KOPT-K1 (cell line): Measurements from ENCODE around the gene ITGA1.
A peak's percentile ranks its signal among the peaks of the same experiment; 100 is the strongest.

ENCODE experiments used
- H3K27ac ChIP-seq: fragments of 200-600 bp; sonication (generic); 2 replicates; pipeline ENCODE4 v1.5.1; 2016; ENCODE audit warnings: antibody characterized with exemption, mild to moderate bottlenecking, low read depth, low read length; ENCODE audit not compliant: poor library complexity, severe bottlenecking
- H3K36me3 ChIP-seq: fragments of 200-600 bp; sonication (generic); 2 replicates; pipeline ENCODE4 v1.5.1; 2017; ENCODE audit warnings: antibody characterized with exemption, mild to moderate bottlenecking, low read length, moderate library complexity; ENCODE audit not compliant: insufficient read depth
- H3K9me3 ChIP-seq: fragments of 200-600 bp; sonication (generic); 2 replicates; pipeline ENCODE4 v1.5.1; 2017; ENCODE audit warnings: antibody characterized with exemption, low read length, mild to moderate bottlenecking; ENCODE audit not compliant: insufficient read depth, poor library complexity, severe bottlenecking

The ITGA1 gene

GRCh38 chr5:52924456-52924855, 136.7 kb downstream of the ITGA1 start:
- H3K36me3 ChIP-seq = peaks cover 41% of the 10 kb centered on the region
- no peaks in the 10 kb centered on the region for H3K9me3 ChIP-seq
- peak overlapping the region; percentile 34 for H3K27ac ChIP-seq

DNA sequence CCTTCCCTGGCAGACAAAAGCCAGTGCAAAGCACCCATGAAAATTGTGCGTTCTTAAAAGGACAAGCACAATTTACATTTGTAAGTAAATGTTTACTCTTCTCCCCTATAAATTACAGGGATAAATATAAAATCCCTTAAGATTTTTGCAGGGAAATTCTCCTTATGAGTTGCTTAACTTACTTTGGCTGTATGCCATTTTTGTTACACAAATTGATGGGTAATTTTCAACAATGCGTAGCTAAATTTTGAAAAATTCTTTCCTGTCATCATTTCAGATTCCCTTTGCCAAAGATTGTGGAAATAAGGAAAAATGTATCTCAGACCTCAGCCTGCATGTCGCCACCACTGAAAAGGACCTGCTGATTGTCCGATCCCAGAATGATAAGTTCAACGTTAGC, 137.3 kb downstream of the ITGA1 start:
- no peak overlapping the region for H3K27ac ChIP-seq
- H3K36me3 ChIP-seq = peaks cover 41% of the 10 kb centered on the region
- H3K9me3 ChIP-seq = no peaks in the 10 kb centered on the region

GRCh38 chr5:52928689-52929088, 141.0 kb downstream of the ITGA1 start:
- H3K36me3 ChIP-seq = peaks cover 34% of the 10 kb centered on the region
- H3K9me3 ChIP-seq = no peaks in the 10 kb centered on the region
- H3K27ac ChIP-seq = no peak overlapping the region

GRCh38 chr5:52938226-52938625, 150.5 kb downstream of the ITGA1 start:
- Histone ChIP-seq H3K9me3 (no peaks in the 10 kb centered on the region), H3K27ac (no peak overlapping the region)

DNA sequence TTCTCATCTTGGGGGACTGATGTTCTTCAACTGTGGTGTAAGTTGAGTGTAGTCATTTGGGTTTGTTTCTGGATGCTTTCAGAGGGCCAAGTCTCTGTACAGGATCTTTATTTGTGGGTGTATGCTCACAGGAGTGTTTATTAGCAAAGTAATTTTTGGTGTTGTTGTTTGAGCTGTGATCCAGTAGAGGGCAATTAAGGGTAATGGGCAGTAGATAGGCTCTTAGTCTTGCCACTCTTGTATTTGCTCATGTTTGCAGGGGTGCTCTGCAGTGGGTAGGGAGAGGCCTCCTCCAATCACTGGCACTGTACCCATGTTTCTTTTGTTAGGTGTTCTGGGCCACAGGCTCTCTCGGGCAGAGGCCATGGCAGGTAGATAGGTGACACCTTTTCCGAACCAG, 155.6 kb downstream of the ITGA1 start:
- H3K27ac ChIP-seq = no peak overlapping the region
- peaks cover 26% of the 10 kb centered on the region for H3K36me3 ChIP-seq
- H3K9me3 ChIP-seq = no peaks in the 10 kb centered on the region

More at GRCh38 chr5:52938226-52938625, 150.5 kb downstream of the ITGA1 start:
- peaks cover 28% of the 10 kb centered on the region for H3K36me3 ChIP-seq

DNA sequence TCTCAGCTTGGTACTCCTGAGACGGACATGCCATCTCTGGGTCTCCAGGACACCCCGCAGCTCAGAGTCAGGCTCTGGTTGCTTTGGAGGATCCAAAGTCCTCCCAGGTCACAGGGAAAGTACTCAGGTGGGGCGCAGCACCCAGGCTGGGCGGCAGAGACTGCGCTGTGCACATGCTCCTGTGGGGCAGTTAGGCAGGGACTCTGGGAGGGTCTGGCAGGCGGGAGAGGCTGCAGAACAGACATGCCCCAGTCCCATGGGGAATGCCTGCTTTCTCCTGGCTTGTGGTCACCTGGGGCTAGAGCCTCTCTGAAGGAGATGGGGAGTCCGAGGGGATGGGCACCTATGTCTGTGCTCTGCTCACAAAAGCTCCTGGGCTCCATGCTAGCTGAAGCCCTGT, 156.1 kb downstream of the ITGA1 start:
- Histone ChIP-seq H3K27ac (no peak overlapping the region), H3K36me3 (peaks cover 26% of the 10 kb centered on the region), H3K9me3 (no peaks in the 10 kb centered on the region)

DNA sequence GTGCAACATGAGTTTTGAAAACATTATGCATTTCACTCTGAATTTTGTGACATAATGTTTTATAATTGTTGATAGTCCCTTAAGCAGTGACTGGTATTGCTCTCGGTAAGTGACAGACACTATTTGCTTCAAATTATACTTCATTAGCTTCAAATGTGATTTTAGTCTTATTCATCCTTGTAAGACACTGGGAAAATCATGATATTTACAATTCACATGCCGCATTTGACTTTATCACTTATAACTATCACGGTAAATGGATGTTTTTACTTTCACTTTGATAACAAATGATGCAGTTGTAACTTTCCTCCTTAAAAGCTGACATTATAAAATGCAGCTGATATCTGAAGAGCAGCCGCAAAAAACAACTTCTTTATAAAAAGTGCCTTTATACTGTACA, 157.3 kb downstream of the ITGA1 start:
- Histone ChIP-seq H3K27ac (peak overlapping the region; percentile 42), H3K36me3 (peaks cover 24% of the 10 kb centered on the region; the same call in 1 of the 2 replicates), H3K9me3 (no peaks in the 10 kb centered on the region)

DNA sequence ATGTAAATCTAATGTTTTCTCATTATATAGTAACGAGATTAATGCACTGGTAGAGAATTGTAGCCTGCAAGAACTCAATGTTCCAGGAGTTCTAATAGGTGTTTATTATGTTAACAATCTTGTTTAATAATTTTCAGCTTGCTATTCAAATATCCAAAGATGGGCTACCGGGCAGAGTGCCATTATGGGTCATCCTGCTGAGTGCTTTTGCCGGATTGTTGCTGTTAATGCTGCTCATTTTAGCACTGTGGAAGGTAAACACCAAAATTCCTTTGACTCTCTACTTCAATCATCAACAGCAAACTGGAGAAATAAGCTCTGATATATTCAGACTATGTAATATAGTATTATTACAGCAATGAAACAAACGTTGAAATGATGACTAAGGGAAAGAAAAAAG, 159.5 kb downstream of the ITGA1 start:
- Histone ChIP-seq H3K27ac (no peak overlapping the region), H3K9me3 (no peaks in the 10 kb centered on the region), H3K36me3 (peaks cover 18% of the 10 kb centered on the region; the same call in 1 of the 2 replicates)

GRCh38 chr5:52947851-52948250, 160.1 kb downstream of the ITGA1 start:
- Histone ChIP-seq H3K9me3 (no peaks in the 10 kb centered on the region), H3K27ac (no peak overlapping the region), H3K36me3 (peaks cover 18% of the 10 kb centered on the region; the same call in 1 of the 2 replicates)

DNA sequence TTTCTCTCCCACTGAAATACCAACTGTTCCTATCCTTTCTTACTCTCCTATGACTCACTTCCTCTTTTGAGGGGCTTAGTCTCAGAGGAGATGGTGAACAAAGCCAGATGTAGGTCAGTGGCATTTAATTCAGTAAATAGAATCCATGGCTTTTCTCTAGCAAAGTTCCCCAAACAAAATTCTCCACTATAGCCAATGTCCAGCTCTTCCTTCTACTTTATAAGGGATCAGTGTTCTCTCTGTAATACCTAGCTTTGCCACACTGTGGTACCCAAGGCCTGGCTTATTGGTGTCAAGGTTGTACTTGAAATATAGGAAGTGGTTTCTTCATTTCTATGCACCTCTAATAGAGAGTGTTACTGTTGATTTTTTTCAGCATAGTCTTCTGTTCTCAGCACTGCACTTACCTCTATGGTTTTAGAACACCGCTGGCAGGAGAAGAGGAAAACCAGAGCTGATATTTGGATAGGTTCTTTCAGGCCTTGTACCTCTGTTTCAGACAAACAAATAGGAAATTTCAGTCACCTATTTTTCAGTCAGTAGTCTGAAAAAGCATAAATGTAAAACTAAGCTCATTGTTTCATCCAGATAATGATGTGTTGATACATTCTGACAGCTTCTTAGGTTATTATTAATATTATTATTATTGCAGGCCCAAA, 160.8 kb downstream of the ITGA1 start:
- no peak overlapping the region for H3K27ac ChIP-seq
- H3K9me3 ChIP-seq = no peaks in the 10 kb centered on the region
- H3K36me3 ChIP-seq = peaks cover 12% of the 10 kb centered on the region; the same call in 1 of the 2 replicates

GRCh38 chr5:52950686-52951085, 163.0 kb downstream of the ITGA1 start:
- Histone ChIP-seq H3K36me3 (peaks cover 11% of the 10 kb centered on the region; the same call in 1 of the 2 replicates), H3K27ac (no peak overlapping the region), H3K9me3 (no peaks in the 10 kb centered on the region)

DNA sequence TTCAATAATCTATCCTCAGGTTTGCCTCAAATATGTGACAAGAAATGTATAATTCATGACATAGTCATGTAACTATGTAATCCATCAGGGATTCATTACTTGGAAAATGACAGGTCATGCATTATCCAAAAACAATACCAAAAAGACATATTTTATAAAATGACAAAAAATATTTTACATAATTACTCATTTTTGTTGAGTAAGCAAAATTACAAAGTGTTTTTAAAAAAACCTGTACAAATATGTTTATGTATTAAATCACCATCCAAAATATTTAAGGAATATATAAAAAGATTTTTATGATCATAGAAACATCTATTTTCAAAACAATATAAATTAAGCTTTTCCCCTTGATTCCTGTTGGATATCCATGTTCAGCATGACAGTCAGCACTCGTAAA, 164.8 kb downstream of the ITGA1 start:
- no peak overlapping the region for H3K27ac ChIP-seq
- H3K36me3 ChIP-seq = peaks cover 11% of the 10 kb centered on the region; the same call in 1 of the 2 replicates
- no peaks in the 10 kb centered on the region for H3K9me3 ChIP-seq

- no peak overlapping the region for H3K27ac ChIP-seq
- no peaks in the 10 kb centered on the region for H3K36me3 ChIP-seq
Observed at GRCh38 chr5:52956014-52956413, 168.3 kb downstream of the ITGA1 start.

GRCh38 chr5:52956915-52957747, 169.4 kb downstream of the ITGA1 start:
- Histone ChIP-seq H3K36me3 (no peaks in the 10 kb centered on the region), H3K9me3 (no peaks in the 10 kb centered on the region), H3K27ac (no peak overlapping the region)

More at GRCh38 chr5:52956014-52956413, 168.3 kb downstream of the ITGA1 start:
- no peaks in the 10 kb centered on the region for H3K9me3 ChIP-seq

- no peaks in the 10 kb centered on the region for H3K9me3 ChIP-seq
Observed at GRCh38 chr5:52961274-52961681, 173.6 kb downstream of the ITGA1 start.

More at GRCh38 chr5:52961274-52961681, 173.6 kb downstream of the ITGA1 start:
- no peak overlapping the region for H3K27ac ChIP-seq
- H3K36me3 ChIP-seq = no peaks in the 10 kb centered on the region
